Activated CD8-positive, alpha-beta T cell treated with anti-CD3 and anti-CD28 coated beads for 36 hours (primary cell): ENCODE results near the gene ASCC3. TPM values are rescaled to one million over a fixed set of nuclear protein-coding genes. Genes with fewer than 3 reads are reported as not detected.

Source experiments
- ATAC-seq: fragments of 200-7000 bp; cut with Tn5 transposase; one replicate; pipeline ENCODE4 v1.10.0; 2021; ENCODE audit warnings: mild to moderate bottlenecking, moderate library complexity
- CTCF ChIA-PET: fragments of 350-600 bp; sonication (Branson Sonifier 250); formaldehyde crosslinking; loops from one replicate; lab custom pipeline; 2021; ENCODE audit warnings: antibody characterized with exemption; lab: Charles Lee
- POLR2A ChIA-PET: fragments of 350-600 bp; sonication (Branson Sonifier 250); formaldehyde crosslinking; loops from one replicate; lab custom pipeline; 2021; ENCODE audit warnings: antibody characterized with exemption; lab: Charles Lee
- DNase-seq: peaks from one replicate; pipeline ENCODE4 v3.0.0-alpha.2; 2020
- H3K27ac Mint-ChIP-seq: one replicate; pipeline ENCODE4 v1.8.0; 2021; ENCODE audit warnings: mild to moderate bottlenecking, mixed read lengths
- H3K27me3 Mint-ChIP-seq: one replicate; pipeline ENCODE4 v1.8.0; 2021; ENCODE audit warnings: mixed read lengths
- H3K36me3 Mint-ChIP-seq: one replicate; pipeline ENCODE4 v1.8.0; 2021; ENCODE audit warnings: low read depth, mixed read lengths
- H3K4me1 Mint-ChIP-seq: one replicate; pipeline ENCODE4 v1.8.0; 2021; ENCODE audit warnings: low read depth, mixed read lengths
- H3K4me3 Mint-ChIP-seq: one replicate; pipeline ENCODE4 v1.8.0; 2021; ENCODE audit warnings: mild to moderate bottlenecking, moderate library complexity, mixed read lengths
- H3K9me3 Mint-ChIP-seq: one replicate; pipeline ENCODE4 v1.8.0; 2021; ENCODE audit warnings: mixed read lengths
- intact Hi-C: fragments of 100-400 bp; cut with micrococcal nuclease; formaldehyde crosslinking; loops from one replicate; pipeline ENCODE4 v1.10.0; 2022
- total RNA-seq, 2 experiments: library from RNA; stranded (reverse); gene quantifications; one replicate each; pipeline ENCODE4 v1.2.3, GENCODE V29; 2021
- TF ChIP-seq, protein P1 (sequence below): fragments of 200-600 bp; IDR thresholded peaks from one replicate; pipeline ENCODE4 v1.8.0; 2022; ENCODE audit warnings: antibody characterized with exemption, mild to moderate bottlenecking

ASCC3 gene
- total RNA-seq, 2 experiments from 2014 or later = 50.2 to 50.5 TPM

DNA sequence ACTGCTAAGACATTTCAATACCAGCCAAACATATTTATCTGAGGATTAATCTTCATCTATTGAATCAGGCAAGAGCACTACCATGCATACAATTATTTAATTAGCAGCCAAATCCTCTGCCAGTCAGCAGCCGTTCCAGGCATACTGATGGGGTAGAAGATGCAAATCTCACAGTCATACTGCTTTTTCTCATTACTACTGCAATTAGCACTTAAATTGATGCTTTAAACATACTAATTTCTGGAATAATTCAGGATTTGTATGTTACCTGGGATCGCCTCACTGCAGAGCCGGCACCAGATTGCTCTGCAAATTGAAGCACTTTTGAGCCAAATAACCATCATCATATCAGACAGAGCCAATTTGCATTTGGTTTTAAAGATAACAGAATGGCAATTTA lies 366.5 kb downstream of the ASCC3 start:
- intact Hi-C loops = no loop called here
- no peak overlapping the region for H3K4me3 Mint-ChIP-seq
- H3K27me3 Mint-ChIP-seq = no peaks in the 10 kb centered on the region
- H3K36me3 Mint-ChIP-seq = peaks cover 33% of the 10 kb centered on the region
- ATAC-seq (no peak), DNase-seq (no peak)
- no peak overlapping the region for H3K27ac Mint-ChIP-seq
- CTCF ChIA-PET = no interaction called here
- TF ChIP-seq, protein P1, sequence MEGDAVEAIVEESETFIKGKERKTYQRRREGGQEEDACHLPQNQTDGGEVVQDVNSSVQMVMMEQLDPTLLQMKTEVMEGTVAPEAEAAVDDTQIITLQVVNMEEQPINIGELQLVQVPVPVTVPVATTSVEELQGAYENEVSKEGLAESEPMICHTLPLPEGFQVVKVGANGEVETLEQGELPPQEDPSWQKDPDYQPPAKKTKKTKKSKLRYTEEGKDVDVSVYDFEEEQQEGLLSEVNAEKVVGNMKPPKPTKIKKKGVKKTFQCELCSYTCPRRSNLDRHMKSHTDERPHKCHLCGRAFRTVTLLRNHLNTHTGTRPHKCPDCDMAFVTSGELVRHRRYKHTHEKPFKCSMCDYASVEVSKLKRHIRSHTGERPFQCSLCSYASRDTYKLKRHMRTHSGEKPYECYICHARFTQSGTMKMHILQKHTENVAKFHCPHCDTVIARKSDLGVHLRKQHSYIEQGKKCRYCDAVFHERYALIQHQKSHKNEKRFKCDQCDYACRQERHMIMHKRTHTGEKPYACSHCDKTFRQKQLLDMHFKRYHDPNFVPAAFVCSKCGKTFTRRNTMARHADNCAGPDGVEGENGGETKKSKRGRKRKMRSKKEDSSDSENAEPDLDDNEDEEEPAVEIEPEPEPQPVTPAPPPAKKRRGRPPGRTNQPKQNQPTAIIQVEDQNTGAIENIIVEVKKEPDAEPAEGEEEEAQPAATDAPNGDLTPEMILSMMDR = no peak
- POLR2A ChIA-PET = no interaction called here
- H3K4me1 Mint-ChIP-seq = no peaks in the 10 kb centered on the region
- H3K9me3 Mint-ChIP-seq = no peaks in the 10 kb centered on the region

DNA sequence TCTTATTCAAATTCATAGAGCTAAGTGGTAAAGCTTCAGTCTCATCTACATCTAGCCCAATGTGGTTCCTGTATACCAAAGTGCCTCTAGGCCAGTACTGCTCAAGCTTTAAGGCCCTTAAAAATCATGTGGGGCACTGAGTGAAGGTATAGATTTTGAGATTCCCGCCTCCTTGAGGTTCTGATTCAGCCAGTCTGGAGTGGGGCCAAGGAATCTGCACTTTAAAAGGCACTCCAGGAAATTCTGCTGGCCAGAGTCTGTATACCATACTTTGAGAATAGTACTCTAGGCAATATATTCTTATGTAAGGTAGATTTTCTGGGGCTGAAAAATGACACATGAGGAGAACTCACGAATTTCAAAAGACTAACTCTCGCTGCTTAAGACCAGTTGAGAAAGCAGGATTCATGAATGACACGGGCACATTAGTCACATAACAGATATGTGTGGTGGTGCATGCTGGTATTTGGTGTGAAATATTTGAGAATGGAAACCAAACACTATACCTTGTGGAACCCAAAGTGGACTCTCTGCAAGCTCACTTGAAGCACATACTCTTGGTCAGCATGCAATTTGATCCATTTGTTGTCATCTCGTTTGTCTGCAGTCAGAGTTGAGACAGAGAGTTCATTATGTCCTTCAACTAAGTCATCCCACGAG lies 368.8 kb downstream of the ASCC3 start:
- TF ChIP-seq, protein P1 = no peak
- Mint-ChIP-seq H3K27me3 (no peaks in the 10 kb centered on the region), H3K4me1 (no peaks in the 10 kb centered on the region), H3K4me3 (no peak overlapping the region), H3K27ac (no peak overlapping the region), H3K9me3 (no peaks in the 10 kb centered on the region), H3K36me3 (peaks cover 37% of the 10 kb centered on the region)
- POLR2A ChIA-PET = no interaction called here
- ATAC-seq (no peak), DNase-seq (no peak)
- intact Hi-C loops = no loop called here
- CTCF ChIA-PET = no interaction called here

DNA sequence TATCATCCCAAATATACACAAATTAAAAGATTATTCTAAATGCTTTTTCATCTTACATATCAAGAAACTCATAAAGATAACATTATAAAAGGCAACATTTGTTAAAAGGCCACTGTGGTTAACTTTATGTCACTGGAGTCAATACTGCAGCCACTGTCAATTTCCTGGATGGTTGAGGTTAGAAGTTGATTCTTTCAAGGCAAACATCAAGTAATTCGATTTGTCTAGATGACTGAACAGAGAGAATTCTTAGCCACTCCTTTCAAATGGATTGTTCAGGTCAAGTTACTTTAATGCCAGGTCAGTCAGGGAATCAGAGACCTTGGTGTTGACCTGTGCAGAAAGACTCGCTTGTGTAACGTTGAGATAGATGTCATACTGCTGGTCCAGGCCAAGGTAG lies 372.0 kb downstream of the ASCC3 start:
- peaks cover 29% of the 10 kb centered on the region for H3K36me3 Mint-ChIP-seq
- intact Hi-C loops = no loop called here
- no peak overlapping the region for H3K4me3 Mint-ChIP-seq
- no peaks in the 10 kb centered on the region for H3K27me3 Mint-ChIP-seq
- DNase-seq (no peak), ATAC-seq (no peak)
- ChIA-PET CTCF (no interaction called here), POLR2A (no interaction called here)
- H3K9me3 Mint-ChIP-seq = no peaks in the 10 kb centered on the region
- TF ChIP-seq, protein P1 = no peak
- no peak overlapping the region for H3K27ac Mint-ChIP-seq
- no peaks in the 10 kb centered on the region for H3K4me1 Mint-ChIP-seq

DNA sequence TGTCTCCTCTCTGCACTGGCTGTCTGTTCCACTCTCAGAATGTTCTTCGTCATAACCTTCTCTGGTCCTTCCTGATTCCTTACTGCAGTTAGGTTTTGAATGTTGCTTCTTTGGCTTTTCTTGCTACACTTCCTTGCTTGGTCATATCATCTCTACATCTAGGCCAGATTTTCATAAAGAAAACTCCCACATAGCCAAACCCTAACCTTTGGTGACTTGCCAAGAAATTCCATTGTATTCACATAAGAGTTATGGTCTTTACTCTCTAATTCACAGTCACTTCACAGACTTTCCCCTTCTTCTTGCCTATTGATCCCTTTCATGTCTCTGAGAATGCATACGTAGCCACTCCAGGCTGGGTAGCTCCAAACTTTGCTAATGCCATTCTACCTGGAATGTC lies 374.5 kb downstream of the ASCC3 start:
- no peaks in the 10 kb centered on the region for H3K27me3 Mint-ChIP-seq
- H3K27ac Mint-ChIP-seq = no peak overlapping the region
- ChIA-PET POLR2A (no interaction called here), CTCF (no interaction called here)
- no peak overlapping the region for H3K4me3 Mint-ChIP-seq
- no peaks in the 10 kb centered on the region for H3K9me3 Mint-ChIP-seq
- DNase-seq (no peak), ATAC-seq (no peak)
- no peaks in the 10 kb centered on the region for H3K4me1 Mint-ChIP-seq
- TF ChIP-seq, protein P1 = no peak
- peaks cover 14% of the 10 kb centered on the region for H3K36me3 Mint-ChIP-seq
- intact Hi-C loops = no loop called here

DNA sequence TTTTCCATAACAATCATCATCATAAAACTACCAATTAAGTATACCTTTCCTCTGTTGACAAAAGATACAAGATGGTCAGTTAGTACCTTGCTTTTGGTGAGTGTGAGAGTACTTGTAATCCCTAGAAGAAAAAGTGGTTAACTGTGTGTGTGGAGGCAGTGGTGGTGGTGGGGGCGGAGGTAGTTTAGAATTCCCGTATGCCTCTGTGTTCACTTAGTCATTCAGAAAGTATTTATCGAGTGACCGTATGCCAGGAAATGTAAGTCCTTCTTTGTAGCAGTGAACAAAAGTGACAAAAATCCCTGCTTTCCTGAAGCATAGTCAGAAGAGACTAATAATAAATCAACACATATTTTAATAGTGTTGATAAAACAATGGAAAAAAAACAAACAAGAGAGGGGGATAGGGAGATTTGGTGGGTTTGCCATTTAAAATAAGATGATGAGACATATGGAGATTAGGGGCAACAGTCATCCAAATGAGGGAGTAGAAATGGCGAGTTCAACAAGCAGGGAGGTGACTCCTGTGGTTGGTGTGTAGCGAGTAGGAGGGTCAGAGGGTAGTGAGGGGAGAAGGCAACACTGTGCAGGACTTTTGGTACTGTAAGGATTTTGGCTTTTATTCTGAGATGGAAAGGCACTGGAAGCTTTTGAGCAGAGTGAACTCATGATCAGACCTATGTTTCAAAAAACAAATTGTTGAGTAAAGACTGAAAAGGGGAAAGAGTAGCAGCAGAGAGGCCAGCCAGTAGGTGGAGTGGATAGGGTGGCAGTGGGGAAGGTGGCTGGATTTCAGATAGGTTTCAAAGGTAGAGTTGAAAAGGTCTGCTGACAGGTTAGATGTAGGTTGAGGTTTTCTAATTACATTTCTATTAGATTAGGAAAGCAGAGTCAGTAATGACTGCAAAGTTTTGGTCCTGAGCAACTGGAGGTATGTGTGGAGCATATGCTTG lies 376.1 kb downstream of the ASCC3 start:
- POLR2A ChIA-PET = no interaction called here

More for the DNA sequence above, 376.1 kb downstream of the ASCC3 start:
- peaks cover 1% of the 10 kb centered on the region for H3K27me3 Mint-ChIP-seq
- H3K9me3 Mint-ChIP-seq = no peaks in the 10 kb centered on the region
- TF ChIP-seq, protein P1 = no peak
- CTCF ChIA-PET = no interaction called here
- no peak for DNase-seq
- H3K27ac Mint-ChIP-seq = no peak overlapping the region
- ATAC-seq = no peak
- no peaks in the 10 kb centered on the region for H3K4me1 Mint-ChIP-seq
- no peak overlapping the region for H3K4me3 Mint-ChIP-seq
- peaks cover 8% of the 10 kb centered on the region for H3K36me3 Mint-ChIP-seq
- intact Hi-C loops = no loop called here
